ENCODE data around the gene GSE1. TPM values are rescaled to one million over a fixed set of nuclear protein-coding genes. Genes with fewer than 3 reads are reported as not detected.

The GSE1 gene
- total and polyA plus RNA-seq, 9 of the 15 experiments (the other 6 are each of a cell fraction or from before 2014, with no cell fraction given): 12.2 to 244 (median 57.9) TPM

DNA sequence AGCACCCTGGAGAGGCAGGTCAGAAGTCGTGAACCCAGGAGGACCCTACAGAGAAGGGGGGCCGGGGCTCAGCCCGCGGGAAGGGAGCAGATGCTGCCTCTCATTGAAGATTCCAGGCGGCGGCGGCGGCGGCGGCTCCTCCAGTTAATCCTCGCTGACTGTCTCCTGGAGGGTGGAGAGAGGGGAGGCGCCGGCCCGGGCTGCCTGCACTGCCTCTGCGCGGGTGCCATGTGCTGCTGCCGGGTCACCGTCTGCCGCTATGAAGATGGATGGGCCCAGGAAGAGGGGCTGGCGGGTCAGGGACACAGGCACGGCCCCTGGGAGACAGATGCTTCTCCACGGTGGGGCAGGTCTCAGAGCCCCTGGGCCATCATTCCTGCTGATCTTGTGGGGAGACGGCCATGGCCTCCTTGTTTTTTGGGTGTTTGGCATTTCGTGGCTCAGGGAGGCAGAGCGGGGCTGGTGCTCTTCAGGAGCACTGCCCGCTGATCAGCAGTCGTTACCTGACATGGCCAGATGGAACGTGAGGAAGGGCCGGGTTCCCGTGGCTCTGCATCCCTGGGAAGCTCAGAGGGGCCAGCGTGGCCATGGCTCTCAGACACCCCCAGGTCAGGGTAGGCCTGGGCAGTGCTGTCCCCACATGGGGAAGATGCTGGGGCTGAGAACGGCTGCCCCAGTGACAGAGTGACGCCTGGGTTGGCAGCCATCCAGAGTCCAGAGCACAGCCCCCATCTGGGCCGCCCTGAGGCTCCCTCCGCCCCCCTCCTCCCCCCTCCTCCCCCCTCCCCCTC, 39.5 kb downstream of the GSE1 start (continued):
- TF ChIP-seq, protein P1, sequence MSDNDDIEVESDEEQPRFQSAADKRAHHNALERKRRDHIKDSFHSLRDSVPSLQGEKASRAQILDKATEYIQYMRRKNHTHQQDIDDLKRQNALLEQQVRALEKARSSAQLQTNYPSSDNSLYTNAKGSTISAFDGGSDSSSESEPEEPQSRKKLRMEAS (CRISPR knock-in tag; IDR thresholded peaks at IDR 0.05): peak; percentile 38; the same call in 1 of the 2 replicates
- TF ChIP-seq, protein P2, sequence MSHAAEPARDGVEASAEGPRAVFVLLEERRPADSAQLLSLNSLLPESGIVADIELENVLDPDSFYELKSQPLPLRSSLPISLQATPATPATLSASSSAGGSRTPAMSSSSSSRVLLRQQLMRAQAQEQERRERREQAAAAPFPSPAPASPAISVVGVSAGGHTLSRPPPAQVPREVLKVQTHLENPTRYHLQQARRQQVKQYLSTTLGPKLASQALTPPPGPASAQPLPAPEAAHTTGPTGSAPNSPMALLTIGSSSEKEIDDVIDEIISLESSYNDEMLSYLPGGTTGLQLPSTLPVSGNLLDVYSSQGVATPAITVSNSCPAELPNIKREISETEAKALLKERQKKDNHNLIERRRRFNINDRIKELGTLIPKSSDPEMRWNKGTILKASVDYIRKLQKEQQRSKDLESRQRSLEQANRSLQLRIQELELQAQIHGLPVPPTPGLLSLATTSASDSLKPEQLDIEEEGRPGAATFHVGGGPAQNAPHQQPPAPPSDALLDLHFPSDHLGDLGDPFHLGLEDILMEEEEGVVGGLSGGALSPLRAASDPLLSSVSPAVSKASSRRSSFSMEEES (CRISPR knock-in tag; IDR thresholded peaks at IDR 0.05): no peak
- peak; percentile 51; the same call in 1 of the 2 replicates for TF ChIP-seq CREM (IDR thresholded peaks at IDR 0.05; ENCODE audit: low read depth)
- TF ChIP-seq GATA2 (CRISPR knock-in tag; IDR thresholded peaks at IDR 0.05): no peak
- TF ChIP-seq POLR2G (IDR thresholded peaks at IDR 0.05; ENCODE audit: low read depth, low read length): peak; percentile 75
- peak; percentile 40; the same call in 1 of the 2 replicates for TF ChIP-seq MYNN (IDR thresholded peaks at IDR 0.05)
- TF ChIP-seq MYNN (CRISPR knock-in tag; IDR thresholded peaks at IDR 0.05): no peak
- TF ChIP-seq POLR2AphosphoS2 (IDR thresholded peaks at IDR 0.05; ENCODE audit: low read length): peak; percentile 39; the same call in 1 of the 2 replicates
- peak; percentile 95 for TF ChIP-seq ZNF263 (CRISPR knock-in tag; IDR thresholded peaks at IDR 0.05; ENCODE audit: borderline replicate concordance)
- TF ChIP-seq HMGN3 (IDR thresholded peaks at IDR 0.05; ENCODE audit: borderline replicate concordance, extremely low read depth, insufficient read length, low read depth, low read length): no peak
- no peak for TF ChIP-seq SMARCB1 (IDR thresholded peaks at IDR 0.05; ENCODE audit: insufficient read length, low read depth)
- TF ChIP-seq, protein P3, sequence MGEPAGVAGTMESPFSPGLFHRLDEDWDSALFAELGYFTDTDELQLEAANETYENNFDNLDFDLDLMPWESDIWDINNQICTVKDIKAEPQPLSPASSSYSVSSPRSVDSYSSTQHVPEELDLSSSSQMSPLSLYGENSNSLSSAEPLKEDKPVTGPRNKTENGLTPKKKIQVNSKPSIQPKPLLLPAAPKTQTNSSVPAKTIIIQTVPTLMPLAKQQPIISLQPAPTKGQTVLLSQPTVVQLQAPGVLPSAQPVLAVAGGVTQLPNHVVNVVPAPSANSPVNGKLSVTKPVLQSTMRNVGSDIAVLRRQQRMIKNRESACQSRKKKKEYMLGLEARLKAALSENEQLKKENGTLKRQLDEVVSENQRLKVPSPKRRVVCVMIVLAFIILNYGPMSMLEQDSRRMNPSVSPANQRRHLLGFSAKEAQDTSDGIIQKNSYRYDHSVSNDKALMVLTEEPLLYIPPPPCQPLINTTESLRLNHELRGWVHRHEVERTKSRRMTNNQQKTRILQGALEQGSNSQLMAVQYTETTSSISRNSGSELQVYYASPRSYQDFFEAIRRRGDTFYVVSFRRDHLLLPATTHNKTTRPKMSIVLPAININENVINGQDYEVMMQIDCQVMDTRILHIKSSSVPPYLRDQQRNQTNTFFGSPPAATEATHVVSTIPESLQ (CRISPR knock-in tag; IDR thresholded peaks at IDR 0.05): no peak
- peak; percentile 30; the same call in 1 of the 2 replicates for TF ChIP-seq POLR2A (conservative IDR thresholded peaks at IDR 0.05)
- peak; percentile 10 for TF ChIP-seq CCNT2 (IDR thresholded peaks at IDR 0.05; ENCODE audit: borderline replicate concordance, extremely low read depth, insufficient read length, low read depth, low read length)
- no peak for TF ChIP-seq E2F3 (CRISPR knock-in tag; IDR thresholded peaks at IDR 0.05)
- peak; percentile 21; the same call in 1 of the 2 replicates for TF ChIP-seq PML (IDR thresholded peaks at IDR 0.05; ENCODE audit: low read length)
- TF ChIP-seq RB1 (IDR thresholded peaks at IDR 0.05; ENCODE audit: low read depth): 0 out of 2 replicates have a peak, but pooled peaks have one; percentile 6
- TF ChIP-seq, protein P4, sequence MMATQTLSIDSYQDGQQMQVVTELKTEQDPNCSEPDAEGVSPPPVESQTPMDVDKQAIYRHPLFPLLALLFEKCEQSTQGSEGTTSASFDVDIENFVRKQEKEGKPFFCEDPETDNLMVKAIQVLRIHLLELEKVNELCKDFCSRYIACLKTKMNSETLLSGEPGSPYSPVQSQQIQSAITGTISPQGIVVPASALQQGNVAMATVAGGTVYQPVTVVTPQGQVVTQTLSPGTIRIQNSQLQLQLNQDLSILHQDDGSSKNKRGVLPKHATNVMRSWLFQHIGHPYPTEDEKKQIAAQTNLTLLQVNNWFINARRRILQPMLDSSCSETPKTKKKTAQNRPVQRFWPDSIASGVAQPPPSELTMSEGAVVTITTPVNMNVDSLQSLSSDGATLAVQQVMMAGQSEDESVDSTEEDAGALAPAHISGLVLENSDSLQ (IDR thresholded peaks at IDR 0.05): peak; percentile 53
